Neural cell (in vitro differentiated cells): ENCODE data around the gene SLC24A3. TPM values are rescaled to one million over a fixed set of nuclear protein-coding genes. Genes with fewer than 3 reads are reported as not detected.

Experiments used
- H2AFZ ChIP-seq: fragments of 200-600, 300-800 bp; sonication (generic), shearing (Covaris generic); 2 replicates; pipeline ENCODE4 v1.6.0; 2014; ENCODE audit warnings: low read depth, mild to moderate bottlenecking, antibody characterized with exemption, low read length, moderate library complexity
- H3F3A ChIP-seq: fragments of 200-600 bp; shearing (Covaris generic); 2 replicates; pipeline ENCODE4 v1.6.1; 2016; ENCODE audit warnings: mild to moderate bottlenecking, moderate library complexity, mixed read lengths, antibody characterized with exemption, low read length; ENCODE audit not compliant: insufficient read depth, poor library complexity, severe bottlenecking
- H3K27ac ChIP-seq: fragments of 200-600, 300-800 bp; sonication (generic), shearing (Covaris generic); 2 replicates; pipeline ENCODE4 v1.5.1; 2014; ENCODE audit warnings: mild to moderate bottlenecking, low read length, moderate library complexity
- H3K27me3 ChIP-seq: fragments of 300-800, 200-600 bp; sonication (generic), shearing (Covaris generic); 2 replicates; pipeline ENCODE4 v1.6.0; 2014; ENCODE audit warnings: mild to moderate bottlenecking, low read depth, low read length, moderate library complexity; ENCODE audit not compliant: insufficient read depth
- H3K36me3 ChIP-seq: fragments of 300-800, 200-600 bp; sonication (generic), shearing (Covaris generic); 2 replicates; pipeline ENCODE4 v1.5.1; 2014; ENCODE audit warnings: mild to moderate bottlenecking, antibody characterized with exemption, low read length, moderate library complexity; ENCODE audit not compliant: insufficient read depth
- H3K4me2 ChIP-seq: fragments of 300-800, 200-600 bp; sonication (generic), shearing (Covaris generic); 2 replicates; pipeline ENCODE4 v1.6.0; 2014; ENCODE audit warnings: mild to moderate bottlenecking, low read length
- H3K4me3 ChIP-seq: fragments of 300-800, 200-600 bp; sonication (generic), shearing (Covaris generic); 2 replicates; pipeline ENCODE4 v1.5.1; 2014; ENCODE audit warnings: mild to moderate bottlenecking, low read length, moderate library complexity
- H3K79me2 ChIP-seq: fragments of 200-600 bp; shearing (Covaris generic); replicated peaks from 2 replicates; pipeline ENCODE4 v1.6.0; 2014; ENCODE audit warnings: mild to moderate bottlenecking, low read length, moderate library complexity; ENCODE audit not compliant: insufficient read depth
- H3K9ac ChIP-seq: fragments of 300-800, 200-600 bp; sonication (generic), shearing (Covaris generic); 2 replicates; pipeline ENCODE4 v1.6.1; 2016; ENCODE audit warnings: mild to moderate bottlenecking, low read length, mixed read lengths
- H3K9me2 ChIP-seq: fragments of 200-600 bp; shearing (Covaris generic); 2 replicates; pipeline ENCODE4 v1.6.1; 2016; ENCODE audit warnings: mild to moderate bottlenecking, low read length, mixed read lengths; ENCODE audit not compliant: insufficient read depth
- H3K9me3 ChIP-seq: fragments of 200-600, 300-800 bp; sonication (generic), shearing (Covaris generic); 2 replicates; pipeline ENCODE4 v1.6.1; 2016; ENCODE audit warnings: mild to moderate bottlenecking, mixed run types, low read length, moderate library complexity, mixed read lengths
- H4K20me1 ChIP-seq: fragments of 200-600 bp; shearing (Covaris generic); 2 replicates; pipeline ENCODE4 v1.6.1; 2016; ENCODE audit warnings: mild to moderate bottlenecking, mixed run types; ENCODE audit not compliant: insufficient read depth
- EP300 ChIP-seq: fragments of 450-650 bp; conservative IDR thresholded peaks from 2 replicates; pipeline ENCODE4 v1.6.1; 2014; ENCODE audit warnings: antibody characterized with exemption, mild to moderate bottlenecking, moderate library complexity; ENCODE audit not compliant: poor library complexity, severe bottlenecking
- EZH2 ChIP-seq: fragments of 200-600, 300-800 bp; shearing (Covaris generic), sonication (generic); IDR thresholded peaks from 2 replicates; pipeline ENCODE4 v1.6.1; 2014; ENCODE audit warnings: antibody characterized with exemption, low read length, borderline replicate concordance, mild to moderate bottlenecking; ENCODE audit not compliant: insufficient read depth, poor library complexity, severe bottlenecking
- MXI1 ChIP-seq: fragments of 450-650 bp; conservative IDR thresholded peaks from 2 replicates; pipeline ENCODE4 v1.6.1; 2014; ENCODE audit warnings: antibody characterized with exemption, mild to moderate bottlenecking; ENCODE audit not compliant: poor library complexity, severe bottlenecking
- POLR2AphosphoS5 ChIP-seq: IDR thresholded peaks from 2 replicates; pipeline ENCODE4 v1.6.1; 2012
- RAD21 ChIP-seq: fragments of 450-650 bp; conservative IDR thresholded peaks from 2 replicates; pipeline ENCODE4 v1.6.1; 2014; ENCODE audit warnings: antibody characterized with exemption, mild to moderate bottlenecking, moderate library complexity
- SMC3 ChIP-seq: fragments of 450-650 bp; conservative IDR thresholded peaks from 2 replicates; pipeline ENCODE4 v1.6.1; 2014; ENCODE audit warnings: antibody characterized with exemption, mild to moderate bottlenecking, moderate library complexity; ENCODE audit not compliant: poor library complexity
- TAF1 ChIP-seq: IDR thresholded peaks from 2 replicates; pipeline ENCODE4 v1.6.1; 2012; ENCODE audit warnings: low read depth
- polyA plus RNA-seq: library from polyadenylated mRNA; depleted of rRNA; stranded (reverse); fragments of >200 nt; gene quantifications from 2 replicates; pipeline ENCODE4 v1.2.3, GENCODE V29; 2014
- TF ChIP-seq, protein P1 (sequence below): IDR thresholded peaks from 2 replicates; pipeline ENCODE4 v1.6.1; 2012; ENCODE audit warnings: borderline replicate concordance
- TF ChIP-seq, protein P2 (sequence below): fragments of 450-650 bp; IDR thresholded peaks from 2 replicates; pipeline ENCODE4 v1.5.1; 2014; ENCODE audit warnings: antibody characterized with exemption, mild to moderate bottlenecking, moderate library complexity; ENCODE audit not compliant: poor library complexity, severe bottlenecking

The SLC24A3 gene
- polyA plus RNA-seq, 1 donor from 2014 or later, result 6.5 TPM

DNA sequence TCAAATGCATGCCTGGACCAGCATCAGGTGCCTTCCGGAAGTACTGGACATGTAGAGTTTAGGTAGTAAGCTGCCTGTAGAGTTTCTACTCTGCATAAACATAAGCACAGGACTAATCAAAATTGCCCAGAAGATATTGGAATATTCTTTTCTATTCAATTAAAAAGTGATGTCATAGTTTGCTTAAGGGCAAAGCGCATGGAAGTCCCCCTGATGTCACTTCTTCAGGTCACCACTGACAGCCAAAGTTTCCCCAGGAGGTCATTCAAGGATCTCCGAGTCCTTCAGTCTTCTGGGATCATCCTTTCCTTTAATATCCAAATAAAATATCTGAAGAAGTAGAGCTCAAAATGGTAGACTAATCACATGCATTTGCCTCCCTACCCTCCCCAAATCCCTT, 528.1 kb downstream of the SLC24A3 start:
- no peak overlapping the region for H3K4me3 ChIP-seq
- H3K9me2 ChIP-seq, result no peaks in the 10 kb centered on the region
- no peak overlapping the region for H3K9ac ChIP-seq
- H3K36me3 ChIP-seq, result no peaks in the 10 kb centered on the region
- no peaks in the 10 kb centered on the region for H3K79me2 ChIP-seq
- H3K27ac ChIP-seq, result no peak overlapping the region
- no peaks in the 10 kb centered on the region for H3K9me3 ChIP-seq
- no peaks in the 10 kb centered on the region for H3K27me3 ChIP-seq
- H4K20me1 ChIP-seq, result no peaks in the 10 kb centered on the region
- no peaks in the 10 kb centered on the region for H3F3A ChIP-seq
- H2AFZ ChIP-seq, result no peak overlapping the region
- H3K4me2 ChIP-seq, result no peak overlapping the region
- TF ChIP-seq, protein P1, sequence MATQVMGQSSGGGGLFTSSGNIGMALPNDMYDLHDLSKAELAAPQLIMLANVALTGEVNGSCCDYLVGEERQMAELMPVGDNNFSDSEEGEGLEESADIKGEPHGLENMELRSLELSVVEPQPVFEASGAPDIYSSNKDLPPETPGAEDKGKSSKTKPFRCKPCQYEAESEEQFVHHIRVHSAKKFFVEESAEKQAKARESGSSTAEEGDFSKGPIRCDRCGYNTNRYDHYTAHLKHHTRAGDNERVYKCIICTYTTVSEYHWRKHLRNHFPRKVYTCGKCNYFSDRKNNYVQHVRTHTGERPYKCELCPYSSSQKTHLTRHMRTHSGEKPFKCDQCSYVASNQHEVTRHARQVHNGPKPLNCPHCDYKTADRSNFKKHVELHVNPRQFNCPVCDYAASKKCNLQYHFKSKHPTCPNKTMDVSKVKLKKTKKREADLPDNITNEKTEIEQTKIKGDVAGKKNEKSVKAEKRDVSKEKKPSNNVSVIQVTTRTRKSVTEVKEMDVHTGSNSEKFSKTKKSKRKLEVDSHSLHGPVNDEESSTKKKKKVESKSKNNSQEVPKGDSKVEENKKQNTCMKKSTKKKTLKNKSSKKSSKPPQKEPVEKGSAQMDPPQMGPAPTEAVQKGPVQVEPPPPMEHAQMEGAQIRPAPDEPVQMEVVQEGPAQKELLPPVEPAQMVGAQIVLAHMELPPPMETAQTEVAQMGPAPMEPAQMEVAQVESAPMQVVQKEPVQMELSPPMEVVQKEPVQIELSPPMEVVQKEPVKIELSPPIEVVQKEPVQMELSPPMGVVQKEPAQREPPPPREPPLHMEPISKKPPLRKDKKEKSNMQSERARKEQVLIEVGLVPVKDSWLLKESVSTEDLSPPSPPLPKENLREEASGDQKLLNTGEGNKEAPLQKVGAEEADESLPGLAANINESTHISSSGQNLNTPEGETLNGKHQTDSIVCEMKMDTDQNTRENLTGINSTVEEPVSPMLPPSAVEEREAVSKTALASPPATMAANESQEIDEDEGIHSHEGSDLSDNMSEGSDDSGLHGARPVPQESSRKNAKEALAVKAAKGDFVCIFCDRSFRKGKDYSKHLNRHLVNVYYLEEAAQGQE, result no peak
- TF ChIP-seq SMC3 (no peak), EZH2 (no peak), MXI1 (no peak), POLR2AphosphoS5 (no peak), RAD21 (no peak), EP300 (no peak), TAF1 (no peak)
- TF ChIP-seq, protein P2, sequence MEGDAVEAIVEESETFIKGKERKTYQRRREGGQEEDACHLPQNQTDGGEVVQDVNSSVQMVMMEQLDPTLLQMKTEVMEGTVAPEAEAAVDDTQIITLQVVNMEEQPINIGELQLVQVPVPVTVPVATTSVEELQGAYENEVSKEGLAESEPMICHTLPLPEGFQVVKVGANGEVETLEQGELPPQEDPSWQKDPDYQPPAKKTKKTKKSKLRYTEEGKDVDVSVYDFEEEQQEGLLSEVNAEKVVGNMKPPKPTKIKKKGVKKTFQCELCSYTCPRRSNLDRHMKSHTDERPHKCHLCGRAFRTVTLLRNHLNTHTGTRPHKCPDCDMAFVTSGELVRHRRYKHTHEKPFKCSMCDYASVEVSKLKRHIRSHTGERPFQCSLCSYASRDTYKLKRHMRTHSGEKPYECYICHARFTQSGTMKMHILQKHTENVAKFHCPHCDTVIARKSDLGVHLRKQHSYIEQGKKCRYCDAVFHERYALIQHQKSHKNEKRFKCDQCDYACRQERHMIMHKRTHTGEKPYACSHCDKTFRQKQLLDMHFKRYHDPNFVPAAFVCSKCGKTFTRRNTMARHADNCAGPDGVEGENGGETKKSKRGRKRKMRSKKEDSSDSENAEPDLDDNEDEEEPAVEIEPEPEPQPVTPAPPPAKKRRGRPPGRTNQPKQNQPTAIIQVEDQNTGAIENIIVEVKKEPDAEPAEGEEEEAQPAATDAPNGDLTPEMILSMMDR, result no peak

DNA sequence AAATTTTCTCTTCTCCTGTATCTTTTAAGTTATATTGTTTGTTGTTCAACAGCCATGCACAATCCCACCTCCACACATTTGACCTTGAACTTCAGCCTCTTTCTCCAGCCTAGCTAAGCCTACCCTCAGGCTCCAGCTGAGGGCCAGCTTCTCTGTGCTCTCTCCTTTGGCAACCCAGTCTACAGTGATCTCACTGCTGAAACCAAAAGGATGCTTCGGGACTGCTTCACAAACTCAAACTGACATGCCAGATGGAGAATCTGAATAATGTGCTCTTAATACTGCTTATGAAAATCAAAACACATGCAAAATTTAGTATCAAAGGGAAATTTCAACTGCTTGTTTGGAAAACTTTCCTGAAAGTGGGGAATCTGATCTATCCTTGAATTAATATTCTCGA, 529.5 kb downstream of the SLC24A3 start:
- no peaks in the 10 kb centered on the region for H3K36me3 ChIP-seq
- no peaks in the 10 kb centered on the region for H4K20me1 ChIP-seq
- no peak overlapping the region for H3K27ac ChIP-seq
- no peak overlapping the region for H3K4me2 ChIP-seq
- no peak for TF ChIP-seq RAD21
- no peak for TF ChIP-seq EZH2
- TF ChIP-seq POLR2AphosphoS5, result no peak
- TF ChIP-seq, protein P2, result no peak
- TF ChIP-seq MXI1, result no peak
- no peak for TF ChIP-seq TAF1
- TF ChIP-seq, protein P1, result no peak
- TF ChIP-seq SMC3, result no peak
- TF ChIP-seq EP300, result no peak
- no peaks in the 10 kb centered on the region for H3K9me3 ChIP-seq
- H3K9me2 ChIP-seq, result no peaks in the 10 kb centered on the region
- H3K27me3 ChIP-seq, result no peaks in the 10 kb centered on the region
- H3K79me2 ChIP-seq, result no peaks in the 10 kb centered on the region
- H3K9ac ChIP-seq, result no peak overlapping the region
- no peak overlapping the region for H3K4me3 ChIP-seq
- H2AFZ ChIP-seq, result no peak overlapping the region
- H3F3A ChIP-seq, result no peaks in the 10 kb centered on the region
